Left ventricle myocardium inferior (tissue), 1 donor: Measurements from ENCODE around the gene ATP1A1. TPM values are rescaled to one million over a fixed set of nuclear protein-coding genes. Genes with fewer than 3 reads are reported as not detected.

Experiments used
- DNase-seq: peaks from one replicate; pipeline ENCODE4 v3.0.0-alpha.2; 2020
- H3K27ac ChIP-seq: fragments of 200-600 bp; replicated peaks from 2 replicates; pipeline ENCODE4 v1.8.0; 2021
- H3K27me3 ChIP-seq: fragments of 200-600 bp; 2 replicates; pipeline ENCODE4 v1.8.0; 2021; ENCODE audit warnings: low read depth
- H3K36me3 ChIP-seq: fragments of 200-600 bp; 2 replicates; pipeline ENCODE4 v1.8.0; 2021
- H3K4me1 ChIP-seq: fragments of 200-600 bp; 2 replicates; pipeline ENCODE4 v1.8.0; 2021
- H3K4me3 ChIP-seq: fragments of 200-600 bp; 2 replicates; pipeline ENCODE4 v1.8.0; 2021; ENCODE audit warnings: mild to moderate bottlenecking, moderate library complexity
- H3K9me3 ChIP-seq: fragments of 200-600 bp; replicated peaks from 2 replicates; pipeline ENCODE4 v1.8.0; 2021
- CTCF ChIP-seq: fragments of 200-600 bp; IDR thresholded peaks from 2 replicates; pipeline ENCODE4 v1.8.0; 2021; ENCODE audit warnings: antibody characterized with exemption, mild to moderate bottlenecking, borderline replicate concordance
- intact Hi-C: fragments of 100-400 bp; cut with micrococcal nuclease; formaldehyde crosslinking; loops from one replicate; pipeline ENCODE4 v1.11.0; 2022
- total RNA-seq: library from RNA; stranded (reverse); fragmentation: NEBNext Ultra II Directional; extraction: Animal tissue kit (Norgen Biotek cat#: 25700); gene quantifications from one replicate; pipeline ENCODE4 v1.2.1, GENCODE V29; 2021
- donor health status: DM: no; HTN: yes; CAD: no; lungs with severe emphysema.

Gene ATP1A1
- total RNA-seq, 1 donor from 2014 or later: 230 TPM

GRCh38 chr1:116365353-116365780 is 7.7 kb upstream of the ATP1A1 start:
- Histone ChIP-seq H3K4me3 (no peak overlapping the region), H3K27me3 (no peaks in the 10 kb centered on the region), H3K36me3 (no peaks in the 10 kb centered on the region), H3K9me3 (no peaks in the 10 kb centered on the region), H3K4me1 (peaks cover 24% of the 10 kb centered on the region), H3K27ac (peak overlapping the region; percentile 25)
- TF ChIP-seq CTCF: no peak
- intact Hi-C loops: no loop called here
- DNase-seq: no peak

- H3K27me3 ChIP-seq: no peaks in the 10 kb centered on the region
- H3K4me3 ChIP-seq: no peak overlapping the region
- TF ChIP-seq CTCF: no peak
- intact Hi-C loops: no loop called here
- DNase-seq: no peak
- H3K36me3 ChIP-seq: no peaks in the 10 kb centered on the region
- H3K4me1 ChIP-seq: peaks cover 24% of the 10 kb centered on the region
- no peaks in the 10 kb centered on the region for H3K9me3 ChIP-seq
- peak overlapping the region; percentile 25 for H3K27ac ChIP-seq
Measured at GRCh38 chr1:116365857-116366256, 7.2 kb upstream of the ATP1A1 start.

- Histone ChIP-seq H3K27me3 (no peaks in the 10 kb centered on the region), H3K36me3 (no peaks in the 10 kb centered on the region), H3K27ac (no peak overlapping the region), H3K9me3 (no peaks in the 10 kb centered on the region), H3K4me1 (peaks cover 21% of the 10 kb centered on the region), H3K4me3 (no peak overlapping the region)
- no peak for TF ChIP-seq CTCF
- no peak for DNase-seq
- intact Hi-C loops: no loop called here
Measured at GRCh38 chr1:116367256-116367945, 5.6 kb upstream of the ATP1A1 start.

GRCh38 chr1:116368241-116368640 is 4.8 kb upstream of the ATP1A1 start:
- Histone ChIP-seq H3K4me1 (peaks cover 29% of the 10 kb centered on the region), H3K4me3 (no peak overlapping the region), H3K9me3 (no peaks in the 10 kb centered on the region), H3K36me3 (no peaks in the 10 kb centered on the region), H3K27me3 (no peaks in the 10 kb centered on the region), H3K27ac (no peak overlapping the region)
- intact Hi-C loops: no loop called here
- no peak for DNase-seq
- TF ChIP-seq CTCF: no peak

- Histone ChIP-seq H3K4me3 (no peak overlapping the region), H3K9me3 (no peaks in the 10 kb centered on the region), H3K27ac (no peak overlapping the region), H3K36me3 (no peaks in the 10 kb centered on the region), H3K27me3 (no peaks in the 10 kb centered on the region), H3K4me1 (peaks cover 45% of the 10 kb centered on the region)
- intact Hi-C loops: no loop called here
- DNase-seq: no peak
- no peak for TF ChIP-seq CTCF
Measured at GRCh38 chr1:116370181-116370580, 2.9 kb upstream of the ATP1A1 start.
